Ishikawa (cell line): ENCODE data around the gene REEP5.

Experiments used
- CREB1 ChIP-seq: IDR thresholded peaks from 2 replicates; pipeline ENCODE4 v1.6.1; 2012; ENCODE audit warnings: low read depth
- NFIC ChIP-seq: IDR thresholded peaks from 2 replicates; pipeline ENCODE4 v1.6.1; 2012
- TEAD4 ChIP-seq: IDR thresholded peaks from 2 replicates; pipeline ENCODE4 v1.6.1; 2012
- TF ChIP-seq, protein P1 (sequence below): IDR thresholded peaks from 2 replicates; pipeline ENCODE4 v1.6.1; 2012

DNA sequence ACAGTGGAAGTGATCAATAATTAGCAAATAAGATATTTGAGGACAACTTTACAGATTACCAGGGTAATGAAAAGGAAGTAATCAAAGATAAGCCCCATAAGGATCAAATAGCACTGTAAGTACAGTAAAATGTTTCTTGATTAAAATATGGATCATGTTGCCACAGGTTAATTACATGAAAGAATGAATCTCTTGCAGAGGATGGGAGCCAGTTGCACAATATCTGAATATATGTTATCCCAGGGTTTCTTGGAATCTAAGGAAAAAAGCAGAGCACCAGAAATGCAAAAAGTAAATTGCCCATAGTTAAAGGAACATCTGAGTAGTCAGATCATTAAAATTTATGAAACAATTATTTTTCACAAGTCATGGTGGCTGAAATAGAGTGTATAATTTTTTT is 74.7 kb downstream of the REEP5 start:
- no peak for TF ChIP-seq TEAD4
- TF ChIP-seq, protein P1, sequence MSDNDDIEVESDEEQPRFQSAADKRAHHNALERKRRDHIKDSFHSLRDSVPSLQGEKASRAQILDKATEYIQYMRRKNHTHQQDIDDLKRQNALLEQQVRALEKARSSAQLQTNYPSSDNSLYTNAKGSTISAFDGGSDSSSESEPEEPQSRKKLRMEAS = no peak
- TF ChIP-seq NFIC = no peak
- TF ChIP-seq CREB1 = no peak
